Measurements from ENCODE around the gene GPR155. TPM values are rescaled to one million over a fixed set of nuclear protein-coding genes. Genes with fewer than 3 reads are reported as not detected.

GPR155 gene
- polyA plus RNA-seq, 1 donor from 2014 or later, result 5.7 TPM

GRCh38 chr2:174487820-174488162 lies 962 bp upstream of the GPR155 start:
- Histone ChIP-seq H3K9me2 (ENCODE audit: insufficient read depth, low read length) (no peaks in the 10 kb centered on the region), H4K20me1 (ENCODE audit: insufficient read depth) (no peaks in the 10 kb centered on the region), H2AFZ (ENCODE audit: low read depth, low read length) (peak overlapping the region; percentile 95), H3K36me3 (ENCODE audit: insufficient read depth, low read length) (no peaks in the 10 kb centered on the region), H3K27ac (ENCODE audit: low read length) (no peak overlapping the region), H3K9me3 (ENCODE audit: low read length) (no peaks in the 10 kb centered on the region), H3F3A (ENCODE audit: insufficient read depth, low read length, poor library complexity, severe bottlenecking) (no peaks in the 10 kb centered on the region), H3K4me2 (ENCODE audit: low read length) (peak overlapping the region; percentile 89), H3K4me3 (ENCODE audit: low read length) (peak overlapping the region; percentile 96), H3K79me2 (replicated peaks; ENCODE audit: insufficient read depth, low read length) (no peaks in the 10 kb centered on the region), H3K27me3 (ENCODE audit: insufficient read depth, low read depth, low read length) (peaks cover 12% of the 10 kb centered on the region), H3K9ac (ENCODE audit: low read length) (no peak overlapping the region)
- TF ChIP-seq POLR2AphosphoS5 (IDR thresholded peaks at IDR 0.05) (no peak), EZH2 (IDR thresholded peaks at IDR 0.05; ENCODE audit: borderline replicate concordance, insufficient read depth, low read length, poor library complexity, severe bottlenecking) (no peak), REST (IDR thresholded peaks at IDR 0.05; ENCODE audit: borderline replicate concordance) (no peak), RAD21 (conservative IDR thresholded peaks at IDR 0.05) (no peak), CTCF (IDR thresholded peaks at IDR 0.05; ENCODE audit: poor library complexity, severe bottlenecking) (no peak), SMC3 (conservative IDR thresholded peaks at IDR 0.05; ENCODE audit: poor library complexity) (no peak), TAF1 (IDR thresholded peaks at IDR 0.05; ENCODE audit: low read depth) (no peak), MXI1 (conservative IDR thresholded peaks at IDR 0.05; ENCODE audit: poor library complexity, severe bottlenecking) (no peak), EP300 (conservative IDR thresholded peaks at IDR 0.05; ENCODE audit: poor library complexity, severe bottlenecking) (no peak)

GRCh38 chr2:174487108-174487819 lies 435 bp upstream of the GPR155 start:
- Histone ChIP-seq H3K27me3 (ENCODE audit: insufficient read depth, low read depth, low read length) (peaks cover 12% of the 10 kb centered on the region), H3K9me2 (ENCODE audit: insufficient read depth, low read length) (no peaks in the 10 kb centered on the region), H3K79me2 (replicated peaks; ENCODE audit: insufficient read depth, low read length) (no peaks in the 10 kb centered on the region), H3K9me3 (ENCODE audit: low read length) (no peaks in the 10 kb centered on the region), H2AFZ (ENCODE audit: low read depth, low read length) (peak overlapping the region; percentile 95), H3K4me2 (ENCODE audit: low read length) (peak overlapping the region; percentile 89), H3F3A (ENCODE audit: insufficient read depth, low read length, poor library complexity, severe bottlenecking) (no peaks in the 10 kb centered on the region), H4K20me1 (ENCODE audit: insufficient read depth) (no peaks in the 10 kb centered on the region), H3K36me3 (ENCODE audit: insufficient read depth, low read length) (no peaks in the 10 kb centered on the region), H3K9ac (ENCODE audit: low read length) (peak overlapping the region; percentile 74), H3K27ac (ENCODE audit: low read length) (peak overlapping the region; percentile 69), H3K4me3 (ENCODE audit: low read length) (peak overlapping the region; percentile 96)
- TF ChIP-seq REST (IDR thresholded peaks at IDR 0.05; ENCODE audit: borderline replicate concordance), result peak; percentile 69
- peak; percentile 57 for TF ChIP-seq POLR2AphosphoS5 (IDR thresholded peaks at IDR 0.05)
- TF ChIP-seq SMC3 (conservative IDR thresholded peaks at IDR 0.05; ENCODE audit: poor library complexity), result no peak
- TF ChIP-seq TAF1 (IDR thresholded peaks at IDR 0.05; ENCODE audit: low read depth), result no peak
- no peak for TF ChIP-seq EP300 (conservative IDR thresholded peaks at IDR 0.05; ENCODE audit: poor library complexity, severe bottlenecking)
- no peak for TF ChIP-seq EZH2 (IDR thresholded peaks at IDR 0.05; ENCODE audit: borderline replicate concordance, insufficient read depth, low read length, poor library complexity, severe bottlenecking)
- TF ChIP-seq CTCF (IDR thresholded peaks at IDR 0.05; ENCODE audit: poor library complexity, severe bottlenecking), result no peak
- no peak for TF ChIP-seq RAD21 (conservative IDR thresholded peaks at IDR 0.05)
- no peak for TF ChIP-seq MXI1 (conservative IDR thresholded peaks at IDR 0.05; ENCODE audit: poor library complexity, severe bottlenecking)

All from neural cell (in vitro differentiated cells).